HG02571 (cell line): Measurements from ENCODE around the gene ZNF710.

Experiments
- ATAC-seq: cut with Tn5 transposase; IDR thresholded peaks from one replicate; pipeline ENCODE4 v1.9.1; 2021; ENCODE audit warnings: mild to moderate bottlenecking, moderate library complexity; ENCODE audit not compliant: unreplicated experiment

Gene ZNF710

GRCh38 chr15:90076716-90077115 is 75.6 kb downstream of the ZNF710 start:
- ATAC-seq: no peak

- ATAC-seq: no peak
Observed at GRCh38 chr15:90078965-90079364, 77.8 kb downstream of the ZNF710 start.

DNA sequence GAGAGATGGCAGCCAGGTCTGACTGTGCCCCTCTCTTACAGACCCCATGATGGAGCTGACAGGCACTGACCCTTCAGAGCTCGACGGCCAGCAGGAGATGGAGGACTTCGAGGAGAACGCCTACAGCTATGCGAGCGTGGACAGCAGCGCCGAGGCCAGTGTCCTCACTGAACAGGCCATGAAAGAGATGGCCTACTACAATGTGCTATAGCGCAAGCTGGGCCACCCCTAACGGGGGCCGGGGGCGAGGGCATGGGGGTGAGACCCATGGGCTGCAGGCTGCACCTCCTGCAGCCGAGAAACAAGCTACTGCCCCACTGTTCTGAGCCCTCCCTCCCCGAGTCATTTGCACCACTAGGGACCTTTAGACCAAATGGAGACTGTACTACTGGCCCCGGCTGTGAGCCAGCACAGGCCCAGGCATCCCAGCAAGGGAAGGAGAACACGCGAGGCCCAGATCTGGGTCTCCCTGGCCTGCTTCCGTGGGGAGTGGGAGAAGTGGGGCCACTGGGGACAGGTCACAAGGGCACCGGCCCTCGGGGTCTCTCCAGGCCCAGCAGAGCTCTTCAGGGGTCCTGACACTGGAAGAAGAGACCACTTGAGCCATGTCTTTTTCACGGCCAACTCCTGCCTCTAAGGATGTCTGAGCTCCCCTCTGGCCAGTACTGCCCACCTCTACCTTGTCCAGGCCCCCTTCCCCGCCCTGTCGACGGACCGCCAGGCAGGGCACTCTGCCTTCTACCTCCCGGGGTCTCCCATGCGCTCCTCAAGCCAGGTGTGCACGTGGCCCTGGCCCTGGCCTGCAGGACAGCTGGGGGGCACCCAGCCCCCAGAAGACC is 78.7 kb downstream of the ZNF710 start:
- no peak for ATAC-seq

- no peak for ATAC-seq
Observed at GRCh38 chr15:90080458-90080755, 79.3 kb downstream of the ZNF710 start.

- no peak for ATAC-seq
Observed at GRCh38 chr15:90080818-90081393, 79.8 kb downstream of the ZNF710 start.

GRCh38 chr15:90082140-90082715 is 81.1 kb downstream of the ZNF710 start:
- ATAC-seq: no peak

GRCh38 chr15:90083419-90083818 is 82.3 kb downstream of the ZNF710 start:
- no peak for ATAC-seq

DNA sequence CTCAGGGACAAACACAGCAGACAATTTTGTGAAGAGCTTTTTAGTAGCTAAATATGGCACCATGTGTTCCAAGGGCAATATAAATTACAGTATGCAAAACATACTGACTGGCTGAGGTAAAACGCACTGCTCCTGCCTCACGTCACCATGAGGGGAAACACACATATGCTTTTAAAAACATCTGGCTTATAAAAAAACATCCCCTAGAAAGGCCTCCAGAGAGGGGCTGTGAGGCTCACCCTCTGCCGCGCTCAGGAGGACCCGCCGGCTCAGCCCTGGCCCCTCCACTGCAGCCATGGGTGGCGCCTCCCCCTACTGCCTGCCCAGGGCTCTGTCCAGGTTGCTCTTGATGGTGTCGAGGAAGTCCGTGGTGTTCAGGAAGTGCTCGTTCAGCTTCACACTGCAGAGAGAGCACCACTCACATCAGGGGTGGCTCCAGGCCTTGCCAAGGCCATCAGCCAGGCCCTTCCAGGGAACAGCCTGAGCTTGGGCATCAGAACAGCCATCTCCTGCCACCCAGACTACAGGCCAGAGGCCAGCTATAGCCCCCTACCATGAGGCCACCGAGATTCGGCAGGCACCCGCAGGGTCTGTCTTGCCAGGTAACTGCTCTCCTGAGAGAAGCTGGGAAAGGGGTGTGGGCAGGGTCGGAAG is 83.0 kb downstream of the ZNF710 start:
- no peak for ATAC-seq

DNA sequence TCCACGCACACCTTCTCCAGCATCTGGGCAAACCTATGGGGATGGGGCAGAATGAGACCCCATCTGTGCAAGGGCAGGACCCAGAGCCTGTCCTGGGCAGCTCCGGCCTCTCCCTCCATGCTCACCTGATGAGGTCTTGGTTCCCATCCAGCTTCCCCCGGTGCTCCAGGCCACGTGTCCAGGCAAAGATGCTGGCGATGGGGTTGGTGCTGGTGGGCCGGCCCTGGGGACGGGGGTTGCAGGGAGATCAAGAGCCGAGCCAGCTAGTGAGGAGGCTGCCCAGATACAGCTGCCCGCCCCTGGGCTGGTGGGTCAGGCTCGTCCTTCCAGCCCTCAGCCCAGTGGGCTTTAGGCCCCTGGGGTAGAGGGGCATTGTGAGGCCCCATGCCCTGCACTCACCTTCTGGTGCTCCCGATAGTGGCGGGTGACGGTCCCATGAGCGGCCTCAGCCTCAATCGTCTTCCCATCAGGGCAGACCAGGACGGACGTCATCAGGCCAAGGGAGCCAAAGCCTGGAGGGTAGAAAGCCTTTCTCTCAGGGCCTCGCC is 83.8 kb downstream of the ZNF710 start:
- ATAC-seq: no peak

DNA sequence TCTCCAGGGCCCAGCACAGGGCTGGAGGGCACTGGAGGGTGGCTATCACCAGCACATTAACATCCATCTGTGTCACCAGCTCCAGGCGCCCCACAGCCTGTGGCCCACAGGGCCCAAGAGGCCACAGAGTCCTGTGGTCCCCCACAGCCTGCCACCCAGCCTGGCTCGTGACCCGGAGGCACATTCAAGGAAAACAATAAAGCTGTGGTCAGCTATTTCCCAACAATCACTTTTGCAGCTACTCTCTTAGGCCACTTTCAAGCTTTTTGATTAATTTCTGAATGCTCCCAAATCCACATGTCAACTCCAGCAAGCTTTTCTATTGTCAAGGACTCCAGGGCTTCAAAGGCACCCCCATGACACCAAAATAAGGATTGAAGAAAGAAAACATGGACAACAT is 84.4 kb downstream of the ZNF710 start:
- no peak for ATAC-seq

DNA sequence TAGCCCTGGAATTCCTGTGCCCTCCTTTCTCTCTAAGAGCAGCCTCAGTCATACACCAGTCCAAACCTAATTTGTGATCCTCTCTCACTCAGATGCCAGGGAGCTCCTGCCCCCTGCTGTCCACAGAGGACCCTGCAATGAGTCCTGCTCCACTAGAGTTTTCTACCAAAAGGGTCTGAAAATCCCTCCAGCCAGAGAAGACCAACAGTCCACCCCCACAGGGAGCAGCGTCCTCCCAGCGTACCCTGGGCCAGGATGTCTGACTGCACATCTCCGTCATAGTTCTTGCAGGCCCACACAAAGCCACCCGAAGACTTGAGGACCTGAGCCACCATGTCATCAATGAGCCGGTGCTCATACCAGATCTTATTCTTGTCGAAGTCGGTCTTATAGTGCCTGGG is 85.7 kb downstream of the ZNF710 start:
- no peak for ATAC-seq

DNA sequence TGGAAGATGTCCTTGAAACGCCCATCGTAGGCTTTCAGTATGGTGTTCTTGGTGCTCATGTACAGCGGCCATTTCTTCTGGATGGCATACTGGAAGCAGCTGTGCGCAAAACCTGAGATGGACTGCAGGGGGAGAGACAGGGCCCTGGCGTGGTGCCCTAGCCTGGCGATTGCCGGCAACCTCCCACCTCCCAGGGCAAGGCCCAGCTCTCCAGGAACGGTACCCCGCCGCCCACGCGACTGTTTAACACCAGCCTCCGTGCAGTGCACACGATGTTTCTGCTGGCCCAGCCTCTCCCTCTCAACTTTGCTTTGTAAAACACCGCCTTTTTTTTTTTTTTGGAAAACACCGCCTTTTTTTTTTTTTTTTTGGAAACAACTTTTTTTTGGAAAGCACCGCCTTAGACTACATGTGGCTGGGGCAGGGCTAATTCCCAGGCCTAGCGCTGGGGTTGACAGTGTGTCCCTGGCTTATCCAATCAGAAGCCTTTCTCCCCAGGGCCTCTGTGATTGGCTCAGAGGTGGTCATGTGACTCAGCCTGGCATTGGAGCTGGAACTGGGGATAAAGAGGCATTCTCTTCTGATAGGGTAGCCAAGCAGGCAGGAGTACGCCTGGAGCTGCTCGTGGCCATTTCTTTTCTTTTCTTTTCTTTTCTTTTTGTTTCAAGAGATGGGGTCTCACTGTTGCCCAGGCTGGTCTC is 86.5 kb downstream of the ZNF710 start:
- no peak for ATAC-seq

GRCh38 chr15:90090226-90090848 is 89.2 kb downstream of the ZNF710 start:
- ATAC-seq: no peak

DNA sequence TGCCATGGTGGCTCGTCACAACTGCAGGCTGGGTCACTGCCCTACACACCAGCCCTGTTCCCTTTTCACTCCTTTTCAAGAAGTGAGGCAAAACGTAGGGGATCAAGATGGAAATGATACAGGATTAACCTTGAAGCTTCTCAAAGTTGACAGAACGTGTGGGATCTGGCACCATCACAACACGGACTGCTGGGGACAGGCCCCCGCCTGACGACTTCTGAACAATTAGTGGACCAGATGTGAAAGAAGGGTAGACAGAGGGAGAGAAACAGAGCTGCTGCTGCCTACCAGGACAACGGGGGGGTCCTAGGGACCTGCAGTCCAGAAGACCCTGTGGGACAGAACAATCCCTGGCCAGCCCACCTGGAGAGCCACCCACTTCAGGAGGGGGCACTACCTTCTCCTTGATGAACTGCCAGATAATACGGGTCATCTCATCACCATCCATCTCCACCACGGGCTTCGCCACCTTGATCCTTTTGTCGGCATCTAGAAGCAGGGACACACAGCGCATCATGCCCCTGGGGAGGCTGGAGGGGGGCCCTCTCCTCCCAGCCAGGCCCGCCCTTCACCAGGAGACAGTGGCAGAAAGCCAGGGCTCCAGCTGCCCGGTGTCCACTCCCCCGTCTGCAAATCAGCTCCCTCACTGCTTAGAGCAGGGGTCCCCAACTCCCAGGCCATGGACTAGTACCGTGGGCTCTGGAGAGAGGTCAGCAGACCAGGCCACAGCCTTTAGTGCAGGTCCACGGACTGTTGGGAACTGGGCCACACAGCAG is 90.2 kb downstream of the ZNF710 start:
- no peak for ATAC-seq

DNA sequence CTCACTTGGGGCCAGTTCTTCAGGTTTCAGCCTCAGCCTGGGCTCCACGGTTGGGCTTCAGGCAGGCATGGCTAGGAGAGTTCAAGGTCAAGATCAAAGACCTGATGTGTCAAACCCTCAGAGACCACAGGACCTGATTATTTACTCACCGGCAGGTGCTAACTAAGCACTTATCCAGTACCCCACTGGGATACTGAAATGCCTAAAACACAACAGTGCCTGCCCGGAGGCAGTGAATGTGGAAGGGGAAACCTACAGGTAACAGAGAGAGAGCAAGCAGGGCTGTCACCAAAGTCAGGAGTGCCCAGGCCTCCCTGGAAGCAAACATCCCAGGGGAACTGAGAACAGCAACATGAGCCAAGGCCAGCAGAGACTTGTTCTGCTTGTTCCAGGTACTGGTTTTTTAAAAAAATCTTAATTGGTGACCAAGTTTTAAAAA is 94.4 kb downstream of the ZNF710 start:
- ATAC-seq: no peak

- peak; percentile 48 for ATAC-seq
Observed at GRCh38 chr15:90097475-90097874, 96.4 kb downstream of the ZNF710 start.

DNA sequence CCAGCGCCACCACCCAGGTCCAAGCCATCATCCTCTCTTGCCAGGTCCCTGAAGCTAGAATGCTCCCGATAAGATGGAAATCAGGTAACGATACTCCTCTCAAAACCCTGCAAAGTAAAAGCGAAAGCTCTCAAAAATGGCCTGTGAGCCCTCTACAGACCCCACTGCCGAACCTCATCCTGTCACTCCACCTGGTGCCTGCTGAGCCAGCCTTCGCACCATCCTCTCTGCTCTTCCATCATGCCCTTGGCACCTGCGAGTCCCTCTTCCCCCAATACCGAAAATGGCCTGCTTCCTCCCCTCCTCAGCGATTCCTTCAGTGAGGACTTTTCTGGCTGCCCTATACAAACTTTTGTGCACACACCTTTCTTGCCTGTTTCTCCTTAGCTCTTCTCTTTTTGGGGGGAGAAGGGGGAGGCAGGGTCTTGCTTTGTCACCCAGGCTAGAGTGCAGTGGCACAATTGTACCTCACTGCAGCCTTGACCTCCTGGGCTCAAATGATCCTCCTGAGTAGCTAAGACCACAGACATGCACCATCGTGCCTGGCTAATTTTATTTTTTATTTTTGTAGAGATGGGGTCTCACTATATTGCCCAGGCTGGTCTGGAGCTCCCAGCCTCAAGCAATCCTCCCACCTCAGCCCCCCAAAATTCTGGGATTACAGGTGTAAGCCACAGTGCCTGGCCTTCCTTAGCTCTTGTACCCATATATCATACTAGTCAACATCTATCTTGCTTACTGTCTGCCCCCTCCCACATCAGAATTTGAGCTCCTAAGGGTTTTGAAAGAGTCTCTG is 98.1 kb downstream of the ZNF710 start:
- ATAC-seq: no peak

GRCh38 chr15:90099868-90100831 is 99.0 kb downstream of the ZNF710 start:
- ATAC-seq: no peak
